ENCODE results near the gene BTG2.

GRCh38 chr1:203272633-203273205 lies 32.6 kb upstream of the BTG2 start:
- TF ChIP-seq CTCF (conservative IDR thresholded peaks at IDR 0.05; ENCODE audit: low read depth in 2 of 2) (no peak), EZH2phosphoT487 (IDR thresholded peaks at IDR 0.05; ENCODE audit: unreplicated experiment) (no peak)
